Right lobe of liver (tissue), 6 donors: Measurements from ENCODE around the gene DMBX1. TPM values are rescaled to one million over a fixed set of nuclear protein-coding genes. Genes with fewer than 3 reads are reported as not detected.

ENCODE experiments used
- ATAC-seq, 4 donors: fragments of 200-7000 bp; cut with Tn5 transposase; one replicate each; pipeline ENCODE4 v1.9.1; 2020; ENCODE audit warnings: mild to moderate bottlenecking in 4 of 4, moderate library complexity in 4 of 4
- DNase-seq, 3 donors: peaks; one replicate each; pipeline ENCODE4 v3.0.0-alpha.2; 2020
- H3K27ac ChIP-seq, 3 donors: fragments of 200-600 bp; one replicate each; pipeline ENCODE4 v1.8.0; 2022
- H3K27me3 ChIP-seq, 2 donors: fragments of 200-600 bp; one replicate each; pipeline ENCODE4 v1.8.0; 2022
- H3K36me3 ChIP-seq, 4 donors: fragments of 200-600 bp; sonication (generic) in 1 of 4; one replicate each; pipeline versions ENCODE4 v1.5.1 to v1.8.0; 2017 to 2022; ENCODE audit warnings: control low read depth in 1 of 4
- H3K4me1 ChIP-seq, 4 donors: fragments of 200-600 bp; sonication (generic) in 1 of 4; one replicate each; pipeline versions ENCODE4 v1.5.1 to v1.8.0; 2017 to 2022; ENCODE audit warnings: control low read depth in 1 of 4
- H3K4me3 ChIP-seq, 3 donors: fragments of 200-600 bp; one replicate each; pipeline ENCODE4 v1.8.0; 2022
- H3K9me3 ChIP-seq, 4 donors: fragments of 200-600 bp; sonication (generic) in 1 of 4; one replicate each; pipeline versions ENCODE4 v1.5.1 to v1.8.0; 2017 to 2022; ENCODE audit warnings: control low read depth in 1 of 4
- CTCF ChIP-seq, 4 donors: fragments of 200-600 bp in 3 of 4; fragments of 450-650 bp in 1 of 4; IDR thresholded peaks; one replicate each; pipeline versions ENCODE4 v1.5.1 to v1.8.0; 2016 to 2022; ENCODE audit warnings: antibody characterized with exemption in 4 of 4, mild to moderate bottlenecking in 2 of 4
- POLR2A ChIP-seq: fragments of 450-650 bp; IDR thresholded peaks from one replicate; pipeline ENCODE4 v1.6.1; 2017; ENCODE audit warnings: antibody characterized with exemption, mild to moderate bottlenecking
- WGBS: methylation state at CpG from one replicate; pipeline ENCODE4 v1.1.6; 2018; ENCODE audit warnings: low coverage, low lambda C conversion rate; ENCODE audit not compliant: insufficient coverage; ENCODE audit errors: missing lambda C conversion rate; 5-methylcytosine and 5-hydroxymethylcytosine counted together
- intact Hi-C, 2 donors: fragments of 100-400 bp; cut with DNase I; formaldehyde crosslinking; loops; one replicate each; pipeline versions ENCODE4 v1.11.2 to v1.14.1; 2022
- total RNA-seq, 6 experiments: library from RNA; depleted of rRNA in 2 of 6; stranded (reverse); fragments of >200 nt in 2 of 6; fragmentation: NEBNext Ultra II Directional in 3 of 6; extraction: Animal tissue kit (Norgen Biotek cat#: 25700) in 3 of 6; gene quantifications; one replicate each; pipeline versions ENCODE4 v1.1.0 to v1.2.4, GENCODE V29; 2016 to 2023
- donor health status: DM: no; HTN: yes; CAD: no.
- donor health status: DM: no; HTN: no; CAD: no.
- donor health status: DM: no; HTN: no; CAD: no.
- donor health status: DM: no; HTN: yes; CAD: no.
- donor health status: DM: no; HTN: yes; CAD: no.

DMBX1 gene
- total RNA-seq, 6 experiments from 2014 or later, result not detected

GRCh38 chr1:46512135-46512791, 22.6 kb downstream of the DMBX1 start:
- intact Hi-C loops, result no loop called here
- TF ChIP-seq POLR2A (no peak), CTCF (IDR thresholded peaks at IDR 0.05) (no peak)
- WGBS, result 63% methylated on average over 8 of the region's 23 CpGs

GRCh38 chr1:46512792-46513190, 23.2 kb downstream of the DMBX1 start:
- ATAC-seq (no peak), DNase-seq (peak in 1 of 3 donors; percentile 29)
- TF ChIP-seq POLR2A (no peak), CTCF (IDR thresholded peaks at IDR 0.05) (no peak)
- H3K4me1 ChIP-seq, result no peaks in the 10 kb centered on the region
- no peak overlapping the region for H3K4me3 ChIP-seq
- WGBS, result 39% methylated on average over 6 of the region's 6 CpGs
- no peak overlapping the region for H3K27ac ChIP-seq
- intact Hi-C loops, result no loop called here
- H3K9me3 ChIP-seq, result no peaks in the 10 kb centered on the region
- no peaks in the 10 kb centered on the region for H3K36me3 ChIP-seq
- no peaks in the 10 kb centered on the region for H3K27me3 ChIP-seq

More at GRCh38 chr1:46512135-46512791, 22.6 kb downstream of the DMBX1 start:
- Histone ChIP-seq H3K27ac (no peak overlapping the region), H3K27me3 (no peaks in the 10 kb centered on the region), H3K36me3 (no peaks in the 10 kb centered on the region), H3K9me3 (no peaks in the 10 kb centered on the region), H3K4me3 (no peak overlapping the region), H3K4me1 (no peaks in the 10 kb centered on the region)
- no peak for ATAC-seq
- DNase-seq, result peak in 1 of 3 donors; percentile 31

- H3K36me3 ChIP-seq, result no peaks in the 10 kb centered on the region
- DNase-seq, result peak in 1 of 3 donors; percentile 21
- WGBS, result no CpG with 5 or more reads among the region's 5 CpGs
- H3K27me3 ChIP-seq, result no peaks in the 10 kb centered on the region
- no peak overlapping the region for H3K4me3 ChIP-seq
- no peak for TF ChIP-seq POLR2A
- no peak overlapping the region for H3K27ac ChIP-seq
- no peak for ATAC-seq
- H3K4me1 ChIP-seq, result no peaks in the 10 kb centered on the region
- H3K9me3 ChIP-seq, result no peaks in the 10 kb centered on the region
- intact Hi-C loops, result no loop called here
Observed at GRCh38 chr1:46513536-46513935, 23.9 kb downstream of the DMBX1 start.

- Histone ChIP-seq H3K27me3 (no peaks in the 10 kb centered on the region), H3K27ac (no peak overlapping the region), H3K36me3 (no peaks in the 10 kb centered on the region), H3K9me3 (no peaks in the 10 kb centered on the region), H3K4me1 (no peaks in the 10 kb centered on the region), H3K4me3 (no peak overlapping the region)
- intact Hi-C loops, result no loop called here
- TF ChIP-seq POLR2A (no peak), CTCF (IDR thresholded peaks at IDR 0.05) (no peak)
- WGBS, result no CpG with 5 or more reads among the region's 6 CpGs
- DNase-seq, result peak in 1 of 3 donors; percentile 38
- ATAC-seq, result no peak
Observed at GRCh38 chr1:46515576-46515975, 25.9 kb downstream of the DMBX1 start.

- peak in 1 of 3 donors; percentile 15 for DNase-seq
- 63% methylated on average over 10 of the region's 12 CpGs for WGBS
Observed at GRCh38 chr1:46516200-46516950, 26.7 kb downstream of the DMBX1 start.

More at GRCh38 chr1:46516200-46516950, 26.7 kb downstream of the DMBX1 start:
- H3K4me3 ChIP-seq, result no peak overlapping the region
- H3K4me1 ChIP-seq, result no peaks in the 10 kb centered on the region
- no peak overlapping the region for H3K27ac ChIP-seq
- no peaks in the 10 kb centered on the region for H3K36me3 ChIP-seq
- no peaks in the 10 kb centered on the region for H3K9me3 ChIP-seq
- H3K27me3 ChIP-seq, result no peaks in the 10 kb centered on the region
- TF ChIP-seq CTCF (IDR thresholded peaks at IDR 0.05) (no peak), POLR2A (no peak)
- no peak for ATAC-seq
- intact Hi-C loops, result no loop called here
